Endothelial cell of umbilical vein (primary cell): ENCODE measurements around the gene SCAPER. TPM values are rescaled to one million over a fixed set of nuclear protein-coding genes. Genes with fewer than 3 reads are reported as not detected.

ENCODE experiments used
- BruUV-seq: library from RNA; stranded (reverse); fragments of 400-500 nt; replicated peaks from 2 replicates; lab custom pipeline; 2021; lab: Mats Ljungman, UMichigan
- CTCF ChIA-PET: fragments of 300-600, 350-600 bp; sonication (Branson Sonifier 250); formaldehyde crosslinking; loops from one replicate; lab custom pipeline; 2021; ENCODE audit warnings: antibody characterized with exemption, inconsistent platforms; lab: Charles Lee
- POLR2A ChIA-PET: fragments of 300-600, 350-600 bp; sonication (Branson Sonifier 250); formaldehyde crosslinking; loops from one replicate; lab custom pipeline; 2021; ENCODE audit warnings: antibody characterized with exemption, inconsistent platforms; lab: Charles Lee
- DNase-seq: peaks from one replicate; pipeline ENCODE4 v3.0.0-alpha.2; 2011; ENCODE audit warnings: low read depth, low spot score
- FAIRE-seq: peaks from 2 replicates; lab custom pipeline; 2011; peaks lifted over from hg19 to GRCh38; lab: Jason Lieb, UNC
- H2AFZ ChIP-seq: 2 replicates; pipeline ENCODE4 v1.6.0; 2012; ENCODE audit warnings: low read depth, low read length, control low read depth, inconsistent platforms
- H3K27ac ChIP-seq: 2 replicates; pipeline ENCODE4 v1.5.1; 2011; ENCODE audit warnings: low read depth, mild to moderate bottlenecking, control low read depth, low read length, moderate library complexity; ENCODE audit not compliant: insufficient read depth
- H3K27me3 ChIP-seq, 2 experiments: 2 replicates each; pipeline versions ENCODE4 v1.6.0 to v1.6.1; 2011; ENCODE audit warnings: low read length in 2 of 2, mixed read lengths in 1 of 2; ENCODE audit not compliant: control insufficient read depth in 2 of 2, insufficient read depth in 2 of 2
- H3K36me3 ChIP-seq, 2 experiments: 2 replicates in 1 of 2; 3 replicates in 1 of 2; pipeline ENCODE4 v1.5.1; 2011; ENCODE audit warnings: low read length in 2 of 2, mild to moderate bottlenecking in 1 of 2, moderate library complexity in 1 of 2; ENCODE audit not compliant: control insufficient read depth in 2 of 2, insufficient read depth in 2 of 2; ENCODE audit errors: extremely low read depth in 1 of 2
- H3K4me1 ChIP-seq: 3 replicates; pipeline ENCODE4 v1.5.1; 2011; ENCODE audit warnings: mild to moderate bottlenecking, low read length; ENCODE audit not compliant: control insufficient read depth, insufficient read depth; ENCODE audit errors: extremely low read depth
- H3K4me2 ChIP-seq: 2 replicates; pipeline ENCODE4 v1.6.1; 2011; ENCODE audit warnings: low read length, control low read depth, mixed read lengths; ENCODE audit not compliant: insufficient read depth
- H3K4me3 ChIP-seq, 3 experiments: fragments of 200-600 bp in 1 of 3; sonication (generic), shearing (Covaris generic) in 1 of 3; replicated peaks in 1 of 3; 2 replicates each; pipeline ENCODE4 v1.5.1; 2011 to 2016; ENCODE audit warnings: control low read depth in 3 of 3, low read length in 3 of 3, mild to moderate bottlenecking in 2 of 3, inconsistent platforms in 1 of 3, low read depth in 1 of 3, moderate library complexity in 1 of 3; ENCODE audit not compliant: insufficient read depth in 1 of 3
- H3K79me2 ChIP-seq: 2 replicates; pipeline ENCODE4 v1.6.0; 2012; ENCODE audit warnings: low read length, inconsistent platforms; ENCODE audit not compliant: control insufficient read depth, insufficient read depth
- H3K9ac ChIP-seq: replicated peaks from 2 replicates; pipeline ENCODE3; 2011; ENCODE audit warnings: low read length, control low read depth; ENCODE audit not compliant: insufficient read depth; ENCODE audit errors: extremely low read depth
- H3K9me1 ChIP-seq: replicated peaks from 3 replicates; pipeline ENCODE4 v1.6.0; 2011; ENCODE audit warnings: mild to moderate bottlenecking, low read length; ENCODE audit not compliant: control insufficient read depth, insufficient read depth; ENCODE audit errors: extremely low read depth
- H3K9me3 ChIP-seq: replicated peaks from 2 replicates; pipeline ENCODE4 v1.5.1; 2012; ENCODE audit warnings: low read length, inconsistent platforms; ENCODE audit not compliant: control insufficient read depth, insufficient read depth
- H4K20me1 ChIP-seq: replicated peaks from 2 replicates; pipeline ENCODE3; 2011; ENCODE audit warnings: mild to moderate bottlenecking, low read length; ENCODE audit not compliant: control insufficient read depth, insufficient read depth; ENCODE audit errors: extremely low read depth
- EZH2 ChIP-seq: IDR thresholded peaks from 2 replicates; pipeline ENCODE4 v1.6.1; 2012; ENCODE audit warnings: borderline replicate concordance, low read depth, mild to moderate bottlenecking, moderate library complexity, low read length, inconsistent platforms; ENCODE audit not compliant: severe bottlenecking
- FOS ChIP-seq: IDR thresholded peaks from 2 replicates; pipeline ENCODE4 v1.6.1; 2011; ENCODE audit warnings: mild to moderate bottlenecking, low read length, moderate library complexity, borderline replicate concordance; ENCODE audit not compliant: insufficient read depth
- GATA2 ChIP-seq: IDR thresholded peaks from 2 replicates; pipeline ENCODE4 v1.7.0; 2011; ENCODE audit warnings: low read depth, mild to moderate bottlenecking, moderate library complexity, mixed read lengths, low read length; ENCODE audit not compliant: insufficient read length, insufficient read depth
- JUN ChIP-seq: IDR thresholded peaks from 2 replicates; pipeline ENCODE4 v1.6.1; 2011; ENCODE audit warnings: borderline replicate concordance, low read depth; ENCODE audit not compliant: insufficient read length, insufficient read depth
- MYC ChIP-seq: IDR thresholded peaks from one replicate; pipeline ENCODE4 v1.6.1; 2011; ENCODE audit warnings: mild to moderate bottlenecking, low read depth, low read length
- POLR2A ChIP-seq: IDR thresholded peaks from 2 replicates; pipeline ENCODE4 v1.6.1; 2012; ENCODE audit warnings: low read depth, mild to moderate bottlenecking, control low read depth, low read length
- POLR2AphosphoS5 ChIP-seq: IDR thresholded peaks from 2 replicates; pipeline ENCODE4 v1.6.1; 2012; ENCODE audit warnings: low read depth, mild to moderate bottlenecking, control low read depth, low read length, moderate library complexity; ENCODE audit not compliant: insufficient read depth
- dilution Hi-C: fragments of 300-500 bp; cut with MboI; formaldehyde crosslinking; loops from one replicate; pipeline ENCODE4 v1.15.0; 2019; ENCODE audit warnings: low sequenced_read_pairs; ENCODE audit not compliant: extremely low pct_ligation_motif_present
- intact Hi-C: fragments of 100-400 bp; cut with micrococcal nuclease; formaldehyde crosslinking; loops from one replicate; pipeline ENCODE4 v1.10.0; 2022
- polyA plus RNA-seq, 4 experiments: library from polyadenylated mRNA; depleted of rRNA in 3 of 4; stranded (reverse) in 3 of 4; unstranded in 1 of 4; fragments of >200 nt; gene quantifications; 2 replicates each; pipeline versions ENCODE4 v1.2.1 to v1.2.3, GENCODE V29; 2011 to 2012; ENCODE audit warnings: missing spikeins in 1 of 4
- total RNA-seq: library from RNA; stranded (reverse); gene quantifications from 2 replicates; pipeline ENCODE4 v1.2.3, GENCODE V29; 2021
- TF ChIP-seq, protein P1 (sequence below): IDR thresholded peaks from 2 replicates; pipeline ENCODE4 v1.6.1; 2011; ENCODE audit not compliant: insufficient read depth, insufficient read length
- TF ChIP-seq, protein P2 (sequence below), 2 donors: IDR thresholded peaks; 1 replicate in 1 of 2; 2 replicates in 1 of 2; pipeline ENCODE4 v1.5.1; 2011; ENCODE audit warnings: low read length in 2 of 2, mild to moderate bottlenecking in 2 of 2, moderate library complexity in 2 of 2, control low read depth in 1 of 2, inconsistent platforms in 1 of 2, low read depth in 1 of 2; ENCODE audit not compliant: insufficient read depth in 1 of 2; ENCODE audit errors: extremely low read depth in 1 of 2

Gene SCAPER
- total and polyA plus RNA-seq, 2 donors (not counting 3 experiments of a cell fraction or from before 2014, with no cell fraction given): 2.7 to 12.7 TPM

DNA sequence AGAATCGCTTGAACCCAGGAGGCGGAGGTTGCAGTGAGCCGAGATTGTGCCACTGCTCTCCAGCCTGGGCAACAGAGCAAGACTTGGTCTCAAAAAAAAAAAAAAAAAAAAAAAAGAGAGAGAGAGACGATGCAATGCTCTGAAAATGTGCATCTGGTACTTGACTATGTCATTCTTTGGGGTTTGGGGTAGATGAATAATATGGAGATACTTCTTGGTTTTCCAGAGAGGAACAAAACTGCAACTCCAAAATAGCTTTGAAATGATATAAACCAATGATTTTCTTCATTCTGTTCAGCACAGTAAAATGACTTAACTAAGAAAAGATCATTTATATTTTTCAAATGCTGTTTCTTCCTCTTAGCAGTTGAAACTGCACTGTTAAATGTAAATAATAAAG, 409.7 kb downstream of the SCAPER start:
- no peak overlapping the region for H3K9ac ChIP-seq
- H3K9me3 ChIP-seq: no peaks in the 10 kb centered on the region
- no TSS peak for BruUV-seq
- dilution Hi-C loops (no loop called here), intact Hi-C loops (no loop called here)
- no peaks in the 10 kb centered on the region for H3K9me1 ChIP-seq
- POLR2A ChIA-PET: interaction anchor here (0.7 kb wide), 1 partner anchor 425 kb away, joined by 4 read pairs; no protein-coding TSS in a partner anchor
- no peak for TF ChIP-seq EZH2
- TF ChIP-seq GATA2: no peak
- no peak for TF ChIP-seq POLR2AphosphoS5
- TF ChIP-seq FOS: no peak
- TF ChIP-seq, protein P1, sequence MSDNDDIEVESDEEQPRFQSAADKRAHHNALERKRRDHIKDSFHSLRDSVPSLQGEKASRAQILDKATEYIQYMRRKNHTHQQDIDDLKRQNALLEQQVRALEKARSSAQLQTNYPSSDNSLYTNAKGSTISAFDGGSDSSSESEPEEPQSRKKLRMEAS: no peak
- TF ChIP-seq JUN: no peak
- no peak for TF ChIP-seq MYC
- TF ChIP-seq, protein P2, sequence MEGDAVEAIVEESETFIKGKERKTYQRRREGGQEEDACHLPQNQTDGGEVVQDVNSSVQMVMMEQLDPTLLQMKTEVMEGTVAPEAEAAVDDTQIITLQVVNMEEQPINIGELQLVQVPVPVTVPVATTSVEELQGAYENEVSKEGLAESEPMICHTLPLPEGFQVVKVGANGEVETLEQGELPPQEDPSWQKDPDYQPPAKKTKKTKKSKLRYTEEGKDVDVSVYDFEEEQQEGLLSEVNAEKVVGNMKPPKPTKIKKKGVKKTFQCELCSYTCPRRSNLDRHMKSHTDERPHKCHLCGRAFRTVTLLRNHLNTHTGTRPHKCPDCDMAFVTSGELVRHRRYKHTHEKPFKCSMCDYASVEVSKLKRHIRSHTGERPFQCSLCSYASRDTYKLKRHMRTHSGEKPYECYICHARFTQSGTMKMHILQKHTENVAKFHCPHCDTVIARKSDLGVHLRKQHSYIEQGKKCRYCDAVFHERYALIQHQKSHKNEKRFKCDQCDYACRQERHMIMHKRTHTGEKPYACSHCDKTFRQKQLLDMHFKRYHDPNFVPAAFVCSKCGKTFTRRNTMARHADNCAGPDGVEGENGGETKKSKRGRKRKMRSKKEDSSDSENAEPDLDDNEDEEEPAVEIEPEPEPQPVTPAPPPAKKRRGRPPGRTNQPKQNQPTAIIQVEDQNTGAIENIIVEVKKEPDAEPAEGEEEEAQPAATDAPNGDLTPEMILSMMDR (IDR thresholded peaks at IDR 0.05; ENCODE audit: extremely low read depth in 1 of 2, insufficient read depth in 1 of 2, low read depth in 1 of 2, low read length in 2 of 2): no peak
- no peak for TF ChIP-seq POLR2A
- H4K20me1 ChIP-seq: no peaks in the 10 kb centered on the region
- no peaks in the 10 kb centered on the region for H3K4me1 ChIP-seq
- no peaks in the 10 kb centered on the region for H3K27me3 ChIP-seq
- H3K27ac ChIP-seq: no peak overlapping the region
- H2AFZ ChIP-seq: no peak overlapping the region
- H3K4me3 ChIP-seq: no peak overlapping the region
- CTCF ChIA-PET: interaction anchor here (1.0 kb wide), 1 partner anchor 10 kb away, joined by 3 read pairs; no protein-coding TSS in a partner anchor
- no peaks in the 10 kb centered on the region for H3K79me2 ChIP-seq
- no peak overlapping the region for H3K4me2 ChIP-seq
- no peaks in the 10 kb centered on the region for H3K36me3 ChIP-seq
- DNase-seq (no peak), FAIRE-seq (no peak)
